Measurements from ENCODE around the gene NKAIN4.

The NKAIN4 gene

DNA sequence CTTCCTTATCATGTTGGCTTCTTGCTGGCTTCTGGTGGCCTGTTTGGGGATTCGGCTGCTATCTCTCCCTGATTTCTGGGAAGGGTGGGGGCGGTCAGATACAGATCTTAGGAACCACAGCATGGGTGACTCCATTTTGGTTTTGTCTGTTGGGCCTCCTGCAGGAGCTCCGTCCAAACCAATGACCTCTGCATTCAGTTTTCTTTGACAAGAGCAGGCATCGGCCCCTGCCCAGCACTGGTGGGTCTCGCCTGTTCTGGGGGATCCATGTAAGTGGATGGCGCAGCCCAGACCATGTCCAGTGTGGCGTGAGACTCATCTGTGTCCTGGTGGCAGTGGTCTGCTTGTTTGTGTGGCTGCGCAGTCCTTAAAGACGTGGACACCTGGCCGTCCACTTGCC is 9.7 kb upstream of the NKAIN4 start:
- no peak for DNase-seq (ENCODE audit: low spot score in 2 of 2)
- H3K27me3 ChIP-seq (ENCODE audit: low read depth) = peaks cover 63% of the 10 kb centered on the region
- H3K36me3 ChIP-seq (replicated peaks) = no peaks in the 10 kb centered on the region
- no peak overlapping the region for H3K4me3 ChIP-seq
- H3K9me3 ChIP-seq = no peaks in the 10 kb centered on the region
- in situ Hi-C loops (cut with MboI; ENCODE audit: low sequenced_read_pairs) = no loop called here
- no peaks in the 10 kb centered on the region for H3K4me1 ChIP-seq

DNA sequence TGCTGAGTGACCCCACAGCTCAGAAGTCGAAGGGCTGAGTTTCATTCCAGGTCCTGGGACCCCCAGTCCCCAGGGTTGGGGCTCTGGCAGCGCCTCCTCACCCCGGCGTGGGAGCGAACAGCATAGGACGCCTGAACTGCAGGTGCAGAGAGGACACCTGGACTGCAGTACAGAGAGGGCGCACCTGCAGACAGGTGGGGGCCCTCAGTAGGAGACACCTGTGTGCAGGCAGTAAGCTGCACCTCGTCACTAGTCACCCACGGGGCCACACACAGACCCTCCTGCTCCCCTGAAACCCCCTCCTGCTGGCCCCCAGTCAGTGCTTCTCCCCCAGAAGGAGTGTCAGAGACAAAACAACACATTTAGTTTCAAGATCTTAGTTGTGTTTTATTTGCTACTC is 8.6 kb upstream of the NKAIN4 start:
- DNase-seq (ENCODE audit: low spot score in 2 of 2) = no peak
- no peaks in the 10 kb centered on the region for H3K36me3 ChIP-seq (replicated peaks)
- H3K4me1 ChIP-seq = no peaks in the 10 kb centered on the region
- H3K9me3 ChIP-seq = no peaks in the 10 kb centered on the region
- peaks cover 74% of the 10 kb centered on the region for H3K27me3 ChIP-seq (ENCODE audit: low read depth)
- H3K4me3 ChIP-seq = no peak overlapping the region
- in situ Hi-C loops (cut with MboI; ENCODE audit: low sequenced_read_pairs) = no loop called here

DNA sequence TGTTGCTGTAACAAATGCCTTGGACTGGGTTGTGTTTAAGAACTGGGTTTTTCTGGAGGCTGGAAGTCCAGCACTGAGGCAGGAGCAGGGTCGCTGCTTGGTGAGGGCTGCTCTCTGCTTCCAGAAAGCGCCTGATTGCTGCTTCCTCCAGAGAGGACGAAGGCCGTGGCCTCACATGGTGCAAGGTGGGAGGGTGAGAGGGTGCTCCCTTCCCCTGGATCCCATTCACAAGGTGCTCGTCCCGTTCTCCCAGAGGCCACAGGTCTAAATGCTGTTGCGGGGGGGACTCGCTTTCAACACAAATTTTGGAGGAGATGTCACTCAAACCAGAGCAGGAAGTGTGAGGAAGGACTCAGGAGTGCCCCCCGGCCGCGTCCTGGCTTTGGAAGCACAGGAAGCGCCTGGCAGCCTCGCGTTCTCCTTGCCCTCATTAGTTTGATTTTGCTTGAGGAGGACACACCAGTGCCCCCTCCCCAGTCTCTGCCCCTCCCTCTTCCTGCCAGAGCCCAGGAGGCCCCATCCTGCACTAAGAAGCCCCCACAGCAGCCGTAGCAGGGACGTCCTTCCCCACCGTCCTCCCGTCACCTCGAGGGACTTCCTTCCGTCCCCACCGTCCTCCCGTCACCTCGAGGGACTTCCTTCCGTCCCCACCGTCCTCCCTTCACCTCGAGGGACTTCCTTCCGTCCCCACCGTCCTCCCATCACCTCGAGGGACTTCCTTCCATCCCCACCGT is 7.7 kb upstream of the NKAIN4 start:
- in situ Hi-C loops (cut with MboI; ENCODE audit: low sequenced_read_pairs) = no loop called here
- Histone ChIP-seq H3K9me3 (no peaks in the 10 kb centered on the region), H3K27me3 (ENCODE audit: low read depth) (peaks cover 74% of the 10 kb centered on the region), H3K4me3 (no peak overlapping the region), H3K36me3 (replicated peaks) (no peaks in the 10 kb centered on the region), H3K4me1 (no peaks in the 10 kb centered on the region)
- DNase-seq (ENCODE audit: low spot score in 2 of 2) = no peak

DNA sequence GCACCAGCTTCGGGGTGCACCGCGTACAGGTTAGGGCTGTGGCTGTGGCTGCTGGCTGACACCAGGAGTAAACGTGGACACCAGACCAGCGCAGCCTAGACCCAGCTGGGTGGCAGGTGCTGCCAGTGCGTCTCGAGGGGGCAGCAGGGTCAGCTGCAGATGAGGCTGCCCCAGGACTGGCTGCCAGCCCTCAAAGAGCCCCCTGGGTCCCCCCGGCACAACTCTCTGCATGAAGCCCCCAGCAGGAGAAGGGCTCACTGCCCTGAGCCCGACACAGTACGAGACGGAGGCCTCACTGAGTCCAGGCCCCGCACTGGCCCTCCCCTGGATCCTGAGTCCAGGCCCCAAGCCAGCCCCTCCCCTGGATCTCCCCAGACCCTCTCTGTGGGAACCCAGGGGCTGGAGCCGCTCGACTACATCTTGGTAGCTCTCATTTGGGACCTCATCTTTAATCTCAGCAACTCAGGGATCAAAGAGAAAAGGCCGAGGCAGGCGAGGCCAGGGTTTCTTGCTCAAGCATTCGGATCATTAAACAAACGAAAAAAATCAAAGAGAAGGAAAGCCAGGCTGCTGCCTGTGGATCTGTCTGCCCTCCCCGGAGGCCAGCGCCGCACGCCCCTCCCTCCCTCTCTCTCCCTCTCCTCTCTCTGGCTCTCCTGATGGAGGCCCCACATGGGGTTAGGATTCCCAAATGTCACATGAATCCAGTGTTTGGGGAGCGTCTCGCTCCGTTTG is 7.0 kb upstream of the NKAIN4 start:
- Histone ChIP-seq H3K4me3 (no peak overlapping the region), H3K36me3 (replicated peaks) (no peaks in the 10 kb centered on the region), H3K27me3 (ENCODE audit: low read depth) (peaks cover 80% of the 10 kb centered on the region), H3K9me3 (no peaks in the 10 kb centered on the region), H3K4me1 (no peaks in the 10 kb centered on the region)
- in situ Hi-C loops (cut with MboI; ENCODE audit: low sequenced_read_pairs) = no loop called here
- DNase-seq (ENCODE audit: low spot score in 2 of 2) = no peak

DNA sequence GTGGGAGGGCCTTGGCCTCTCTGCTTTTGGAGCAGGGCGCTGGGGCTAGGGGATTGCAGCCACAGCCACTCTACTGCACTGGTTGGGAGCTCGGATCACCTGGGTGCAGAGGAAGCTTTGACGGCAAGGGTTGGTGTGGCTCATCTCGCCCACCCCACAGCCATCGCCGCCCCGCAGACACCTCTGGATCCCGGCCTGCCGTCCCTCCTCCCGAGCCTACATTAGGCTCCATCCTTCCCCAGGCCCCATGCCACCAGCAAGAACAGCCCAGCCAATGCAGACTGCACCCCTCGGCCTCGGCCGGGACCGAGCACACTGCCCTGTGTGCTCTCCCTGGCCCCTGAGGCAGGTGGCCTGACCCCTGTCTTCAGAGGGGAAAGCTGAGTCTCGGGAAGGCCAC is 6.3 kb upstream of the NKAIN4 start:
- Histone ChIP-seq H3K4me3 (no peak overlapping the region), H3K9me3 (no peaks in the 10 kb centered on the region), H3K36me3 (replicated peaks) (no peaks in the 10 kb centered on the region), H3K27me3 (ENCODE audit: low read depth) (peaks cover 80% of the 10 kb centered on the region), H3K4me1 (no peaks in the 10 kb centered on the region)
- no peak for DNase-seq (ENCODE audit: low spot score in 2 of 2)
- in situ Hi-C loops (cut with MboI; ENCODE audit: low sequenced_read_pairs) = no loop called here

DNA sequence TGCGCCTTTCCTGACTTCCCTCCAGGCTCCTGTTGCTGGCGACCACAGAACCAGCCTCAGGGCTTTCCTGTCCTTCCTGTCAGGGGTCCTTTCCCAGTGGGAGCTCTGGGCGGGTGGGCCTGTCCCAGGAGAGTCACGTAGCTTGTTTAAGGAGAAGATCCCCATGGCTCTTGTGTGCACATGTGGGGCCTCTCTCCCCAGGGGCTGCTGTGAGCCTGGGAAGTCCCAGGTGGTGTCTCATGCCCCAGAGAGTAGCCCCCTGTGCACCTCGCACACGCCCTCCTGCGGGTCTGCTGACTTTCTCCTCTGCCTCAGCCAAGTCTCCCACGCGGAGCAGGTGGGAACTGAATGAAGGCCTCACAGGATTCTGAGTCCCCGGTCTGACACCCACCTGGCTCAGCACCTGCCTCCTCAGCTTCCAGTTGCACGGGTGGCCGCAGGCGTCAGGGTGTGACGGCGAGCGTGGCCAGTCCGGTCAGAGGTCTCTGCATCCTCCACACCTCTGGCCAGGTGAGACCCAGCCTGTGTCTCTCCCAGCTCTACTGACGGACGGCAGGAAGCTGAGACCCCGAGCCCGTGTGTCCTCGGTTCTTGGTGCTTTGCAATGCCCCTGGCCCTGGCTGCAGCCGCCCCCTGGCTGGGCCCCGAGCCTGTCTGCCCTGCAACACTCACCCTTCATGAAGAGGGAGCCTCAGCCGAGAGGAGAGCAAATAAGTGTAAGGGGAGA is 5.6 kb upstream of the NKAIN4 start:
- H3K4me1 ChIP-seq = no peaks in the 10 kb centered on the region
- H3K36me3 ChIP-seq (replicated peaks) = no peaks in the 10 kb centered on the region
- no peak overlapping the region for H3K4me3 ChIP-seq
- peaks cover 80% of the 10 kb centered on the region for H3K27me3 ChIP-seq (ENCODE audit: low read depth)
- in situ Hi-C loops (cut with MboI; ENCODE audit: low sequenced_read_pairs) = no loop called here
- DNase-seq (ENCODE audit: low spot score in 2 of 2) = no peak
- H3K9me3 ChIP-seq = no peaks in the 10 kb centered on the region

DNA sequence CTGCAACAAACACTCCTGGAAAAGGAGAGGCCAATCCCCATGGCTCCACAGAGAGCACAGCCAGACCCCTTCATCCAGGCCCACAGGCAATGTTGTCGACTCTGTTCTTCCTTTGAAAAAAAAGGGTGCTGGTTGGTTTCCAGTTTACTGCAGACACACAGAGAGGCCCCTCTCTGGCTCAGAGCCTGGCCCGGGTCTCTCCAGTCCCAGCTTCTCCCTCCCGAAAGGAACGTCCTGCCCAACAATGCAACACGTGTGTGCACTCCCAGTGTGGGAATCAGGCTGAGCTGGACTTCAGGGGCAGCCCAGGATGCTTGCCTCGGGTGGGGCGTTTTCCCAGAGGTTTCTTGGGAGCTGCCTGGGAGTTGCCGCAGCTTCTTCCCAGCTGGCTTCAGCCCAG is 4.5 kb upstream of the NKAIN4 start:
- H3K36me3 ChIP-seq (replicated peaks) = no peaks in the 10 kb centered on the region
- H3K4me3 ChIP-seq = no peak overlapping the region
- in situ Hi-C loops (cut with MboI; ENCODE audit: low sequenced_read_pairs) = no loop called here
- H3K4me1 ChIP-seq = no peaks in the 10 kb centered on the region
- no peaks in the 10 kb centered on the region for H3K9me3 ChIP-seq
- H3K27me3 ChIP-seq (ENCODE audit: low read depth) = peaks cover 79% of the 10 kb centered on the region
- DNase-seq (ENCODE audit: low spot score in 2 of 2) = no peak

DNA sequence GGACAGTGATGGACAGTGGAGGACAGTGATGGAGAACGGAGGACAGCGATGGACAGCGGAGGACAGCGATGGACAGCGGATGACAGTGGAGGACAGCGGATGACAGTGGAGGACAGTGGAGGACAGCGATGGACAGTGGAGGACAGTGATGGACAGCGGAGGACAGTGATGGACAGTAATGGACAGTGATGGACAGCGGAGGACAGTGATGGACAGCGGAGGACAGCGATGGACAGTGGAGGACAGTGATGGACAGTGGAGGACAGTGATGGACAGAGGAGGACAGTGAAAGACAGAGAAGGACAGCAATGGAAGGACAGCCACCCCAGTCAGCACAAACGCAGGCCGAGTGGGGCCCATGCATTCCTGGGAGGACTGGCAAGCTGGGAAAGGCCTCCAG is 3.4 kb upstream of the NKAIN4 start:
- in situ Hi-C loops (cut with MboI; ENCODE audit: low sequenced_read_pairs) = no loop called here

DNA sequence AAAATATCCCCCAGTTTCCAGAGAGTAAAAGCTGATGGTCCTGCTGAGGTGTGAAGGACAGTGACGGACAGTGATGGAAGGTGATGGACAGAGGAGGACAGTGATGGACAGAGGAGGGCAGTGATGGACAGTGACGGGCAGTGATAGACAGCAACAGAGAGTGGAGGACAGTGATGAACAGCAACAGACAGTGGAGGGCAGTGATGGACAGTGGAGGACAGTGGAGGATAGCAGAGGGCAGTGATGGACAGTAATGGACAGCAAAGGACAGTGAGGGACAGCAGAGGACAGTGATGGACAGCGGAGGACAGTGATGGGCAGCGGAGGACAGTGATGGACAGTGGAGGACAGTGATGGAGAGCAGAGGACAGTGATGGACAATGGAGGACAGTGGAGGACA is 2.7 kb upstream of the NKAIN4 start:
- DNase-seq (ENCODE audit: low spot score in 2 of 2) = no peak
- no peak overlapping the region for H3K4me3 ChIP-seq
- H3K9me3 ChIP-seq = no peaks in the 10 kb centered on the region
- in situ Hi-C loops (cut with MboI; ENCODE audit: low sequenced_read_pairs) = no loop called here
- H3K4me1 ChIP-seq = no peaks in the 10 kb centered on the region
- H3K36me3 ChIP-seq (replicated peaks) = no peaks in the 10 kb centered on the region
- H3K27me3 ChIP-seq (ENCODE audit: low read depth) = peaks cover 83% of the 10 kb centered on the region

More for the DNA sequence above, 3.4 kb upstream of the NKAIN4 start:
- H3K9me3 ChIP-seq = no peaks in the 10 kb centered on the region
- H3K27me3 ChIP-seq (ENCODE audit: low read depth) = peaks cover 79% of the 10 kb centered on the region
- H3K36me3 ChIP-seq (replicated peaks) = no peaks in the 10 kb centered on the region
- no peaks in the 10 kb centered on the region for H3K4me1 ChIP-seq
- no peak overlapping the region for H3K4me3 ChIP-seq
- no peak for DNase-seq (ENCODE audit: low spot score in 2 of 2)

DNA sequence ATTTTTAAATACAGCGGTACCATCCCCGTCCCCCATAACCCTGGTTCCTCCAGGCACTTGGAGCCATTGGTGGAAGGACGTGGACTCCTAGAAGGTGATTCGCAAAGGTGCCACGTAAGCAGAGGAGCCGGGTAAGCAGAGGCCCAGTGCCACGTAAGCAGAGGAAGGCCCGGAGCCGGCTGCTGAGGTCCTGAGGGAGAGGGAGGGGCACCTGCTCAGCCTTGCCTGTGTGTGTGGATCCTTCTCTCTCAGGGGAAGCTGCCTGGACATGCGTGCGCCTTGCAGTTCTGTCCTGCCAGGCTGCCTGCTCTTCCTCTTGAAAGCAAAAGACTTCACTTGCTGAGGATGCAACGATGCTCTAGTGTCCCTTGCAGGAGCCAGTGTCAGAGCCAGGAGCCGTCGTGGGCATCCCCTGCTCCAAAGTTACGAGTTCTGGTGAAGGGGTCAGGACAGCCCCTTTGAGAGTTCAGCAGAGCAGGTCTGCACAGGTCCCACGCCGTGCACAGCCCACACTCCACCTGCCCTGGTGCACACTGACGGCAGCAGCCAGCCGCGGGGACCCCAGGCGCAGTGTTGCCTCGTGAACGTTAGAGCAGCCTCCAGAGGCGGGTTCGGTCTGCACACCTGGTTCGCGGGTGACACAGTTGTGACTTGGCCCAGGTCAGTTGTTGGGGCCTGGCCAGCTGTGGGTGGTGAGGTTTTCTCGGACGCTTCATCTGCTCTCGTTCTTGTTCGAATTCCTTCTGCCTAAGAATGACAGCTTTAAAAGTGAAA is 1.9 kb upstream of the NKAIN4 start:
- Histone ChIP-seq H3K4me1 (no peaks in the 10 kb centered on the region), H3K9me3 (no peaks in the 10 kb centered on the region), H3K27me3 (ENCODE audit: low read depth) (peaks cover 80% of the 10 kb centered on the region), H3K4me3 (no peak overlapping the region), H3K36me3 (replicated peaks) (no peaks in the 10 kb centered on the region)
- DNase-seq (ENCODE audit: low spot score in 2 of 2) = no peak
- in situ Hi-C loops (cut with MboI; ENCODE audit: low sequenced_read_pairs) = no loop called here

DNA sequence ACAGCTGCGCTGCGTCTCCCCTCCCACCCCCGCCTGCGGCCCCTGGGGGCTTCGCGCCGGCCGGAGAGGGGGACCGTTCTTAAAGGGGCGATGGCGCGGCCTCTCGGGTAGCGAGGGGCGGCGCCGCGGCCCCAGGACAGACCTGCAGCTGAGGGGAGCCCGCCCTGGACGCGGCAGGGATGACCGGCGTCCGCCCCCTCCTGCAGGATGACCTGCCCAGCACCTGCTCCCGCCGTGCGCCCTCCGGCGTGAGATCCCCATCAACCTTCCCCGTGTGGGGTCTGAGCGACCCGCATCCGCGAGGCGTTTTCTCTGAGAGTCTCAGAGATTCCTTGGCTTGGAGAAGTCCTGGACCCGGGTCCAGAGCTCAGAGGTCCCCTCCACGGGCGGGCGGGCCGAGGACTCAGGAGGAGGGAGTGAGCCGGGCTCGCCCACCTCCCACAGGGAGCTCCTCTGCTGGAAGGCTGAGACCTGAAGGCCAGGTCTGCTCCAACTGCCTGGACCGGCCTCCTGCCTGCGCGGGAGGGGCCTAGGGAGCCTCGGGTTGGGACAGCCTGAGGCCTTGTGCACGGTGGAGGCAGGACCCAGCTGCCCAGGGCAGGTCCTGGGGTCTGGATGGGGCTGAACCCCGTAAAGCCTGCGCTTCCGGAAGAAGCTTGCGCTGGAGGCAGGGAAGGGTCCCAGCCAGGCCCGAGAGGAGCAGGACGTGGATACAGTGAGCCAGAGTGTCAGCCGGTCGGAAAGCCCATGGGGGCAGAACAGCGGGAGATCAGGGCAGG is 532 bp upstream of the NKAIN4 start:
- H3K27me3 ChIP-seq (ENCODE audit: low read depth) = peaks cover 66% of the 10 kb centered on the region
- H3K4me3 ChIP-seq = no peak overlapping the region
- H3K4me1 ChIP-seq = no peaks in the 10 kb centered on the region
- no peaks in the 10 kb centered on the region for H3K9me3 ChIP-seq
- no peak for DNase-seq (ENCODE audit: low spot score in 2 of 2)
- in situ Hi-C loops (cut with MboI; ENCODE audit: low sequenced_read_pairs) = no loop called here
- H3K36me3 ChIP-seq (replicated peaks) = no peaks in the 10 kb centered on the region

DNA sequence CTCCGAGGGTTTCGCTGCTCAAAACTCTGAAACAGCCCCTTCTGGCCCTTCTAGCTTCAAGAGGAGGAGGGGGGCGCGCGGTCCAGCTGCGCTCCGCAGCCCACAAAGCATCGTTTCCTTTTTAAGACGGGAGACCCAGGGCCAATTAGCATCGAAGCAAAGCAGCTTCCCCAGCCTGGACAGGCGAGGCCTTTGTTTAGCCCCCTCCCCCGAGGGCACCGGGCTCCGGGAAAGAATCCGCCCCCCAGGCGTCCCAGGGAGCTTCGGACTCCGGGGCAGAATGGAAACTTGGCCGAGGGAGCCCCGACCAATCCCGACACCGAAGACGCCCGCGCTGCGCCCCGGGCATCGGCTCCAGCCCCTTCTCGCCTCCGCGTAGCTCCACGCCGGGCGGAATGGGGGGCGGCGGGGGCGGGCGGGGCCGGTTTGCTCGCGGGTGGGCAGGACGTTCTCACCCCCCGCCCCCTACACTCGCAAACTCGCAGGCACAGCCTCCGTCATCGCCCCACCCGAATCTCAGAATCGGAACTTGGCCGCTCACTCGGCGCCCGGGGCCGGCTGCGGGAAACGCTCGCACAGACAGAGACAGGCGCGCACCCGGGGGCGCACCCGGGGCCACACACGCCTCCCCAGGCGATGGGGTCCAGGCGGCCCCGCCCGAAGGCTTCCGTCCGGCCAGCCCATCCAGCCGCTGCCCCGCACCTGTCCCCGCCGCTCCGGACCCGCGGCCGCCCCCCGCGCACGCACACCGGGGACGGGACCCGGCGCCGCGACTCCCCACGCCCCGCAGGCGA is 628 bp downstream of the NKAIN4 start:
- no peaks in the 10 kb centered on the region for H3K4me1 ChIP-seq
- no peaks in the 10 kb centered on the region for H3K36me3 ChIP-seq (replicated peaks)
- in situ Hi-C loops (cut with MboI; ENCODE audit: low sequenced_read_pairs) = no loop called here
- H3K9me3 ChIP-seq = no peaks in the 10 kb centered on the region
- no peak overlapping the region for H3K4me3 ChIP-seq
- peaks cover 59% of the 10 kb centered on the region for H3K27me3 ChIP-seq (ENCODE audit: low read depth)
- no peak for DNase-seq (ENCODE audit: low spot score in 2 of 2)

Measured in HAP-1 (cell line).